ENCODE measurements around the gene ITPK1. TPM values are rescaled to one million over a fixed set of nuclear protein-coding genes. Genes with fewer than 3 reads are reported as not detected.

The ITPK1 gene
- total RNA-seq, 2 donors from 2014 or later, result 77.1 to 118 TPM

DNA sequence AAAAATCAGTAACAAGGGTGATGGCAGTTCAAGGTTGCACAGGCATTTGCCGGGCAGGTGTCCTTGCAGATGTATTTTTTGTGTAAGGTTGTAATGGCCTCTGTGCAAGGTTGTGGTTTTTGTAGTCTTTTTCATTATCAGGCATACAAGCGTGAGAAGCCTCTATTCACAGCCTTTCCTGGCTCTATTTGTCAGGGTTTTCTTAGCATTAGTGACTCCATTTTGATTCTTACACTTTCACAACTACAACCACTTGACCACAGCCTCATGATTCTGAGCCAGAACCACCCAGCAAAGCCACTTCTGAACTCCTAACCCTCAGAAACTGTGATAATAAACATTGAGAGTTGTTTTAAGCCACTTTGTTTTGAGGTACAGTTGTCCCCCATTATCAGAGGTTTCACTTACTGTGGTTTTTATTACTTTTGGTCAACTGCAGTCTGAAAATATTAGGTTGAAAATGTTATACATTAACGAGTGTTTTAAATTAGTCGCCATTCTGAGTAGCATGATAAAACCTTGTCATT is 220.3 kb downstream of the ITPK1 start:
- H3K4me3 ChIP-seq, result no peak overlapping the region
- intact Hi-C loops (cut with DNase I), result no loop called here
- no peak overlapping the region for H3K27ac ChIP-seq
- 86% methylated on average over 4 of the region's 4 CpGs for WGBS
- no peaks in the 10 kb centered on the region for H3K36me3 ChIP-seq
- H3K4me1 ChIP-seq (replicated peaks), result no peaks in the 10 kb centered on the region
- H3K27me3 ChIP-seq (replicated peaks; ENCODE audit: insufficient read depth), result no peaks in the 10 kb centered on the region
- no peak for DNase-seq (ENCODE audit: low spot score)
- no peaks in the 10 kb centered on the region for H3K9me3 ChIP-seq
- TF ChIP-seq, protein P1, sequence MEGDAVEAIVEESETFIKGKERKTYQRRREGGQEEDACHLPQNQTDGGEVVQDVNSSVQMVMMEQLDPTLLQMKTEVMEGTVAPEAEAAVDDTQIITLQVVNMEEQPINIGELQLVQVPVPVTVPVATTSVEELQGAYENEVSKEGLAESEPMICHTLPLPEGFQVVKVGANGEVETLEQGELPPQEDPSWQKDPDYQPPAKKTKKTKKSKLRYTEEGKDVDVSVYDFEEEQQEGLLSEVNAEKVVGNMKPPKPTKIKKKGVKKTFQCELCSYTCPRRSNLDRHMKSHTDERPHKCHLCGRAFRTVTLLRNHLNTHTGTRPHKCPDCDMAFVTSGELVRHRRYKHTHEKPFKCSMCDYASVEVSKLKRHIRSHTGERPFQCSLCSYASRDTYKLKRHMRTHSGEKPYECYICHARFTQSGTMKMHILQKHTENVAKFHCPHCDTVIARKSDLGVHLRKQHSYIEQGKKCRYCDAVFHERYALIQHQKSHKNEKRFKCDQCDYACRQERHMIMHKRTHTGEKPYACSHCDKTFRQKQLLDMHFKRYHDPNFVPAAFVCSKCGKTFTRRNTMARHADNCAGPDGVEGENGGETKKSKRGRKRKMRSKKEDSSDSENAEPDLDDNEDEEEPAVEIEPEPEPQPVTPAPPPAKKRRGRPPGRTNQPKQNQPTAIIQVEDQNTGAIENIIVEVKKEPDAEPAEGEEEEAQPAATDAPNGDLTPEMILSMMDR (IDR thresholded peaks at IDR 0.05), result no peak
- TF ChIP-seq POLR2A (IDR thresholded peaks at IDR 0.05) (no peak), POLR2AphosphoS5 (IDR thresholded peaks at IDR 0.05) (no peak)

DNA sequence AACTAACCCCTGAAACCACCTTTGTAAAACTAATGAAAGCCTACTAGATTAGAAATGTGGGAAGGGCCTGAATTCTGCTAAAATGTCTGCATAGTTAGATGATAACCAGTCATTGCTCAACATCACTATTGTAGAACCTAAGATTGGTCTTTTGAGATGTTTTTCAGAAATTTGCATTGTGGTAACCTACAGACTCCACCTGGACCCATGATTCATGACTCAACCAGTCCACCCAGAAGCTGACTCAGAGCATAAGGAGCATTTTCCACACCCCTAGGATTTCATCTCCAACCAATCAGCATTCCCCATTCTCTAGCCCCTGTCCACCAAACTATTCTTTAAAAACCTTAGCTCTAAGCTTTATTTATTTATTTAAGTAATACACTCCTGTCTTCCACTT is 223.1 kb downstream of the ITPK1 start:
- no peaks in the 10 kb centered on the region for H3K36me3 ChIP-seq
- no peak for DNase-seq (ENCODE audit: low spot score)
- no peak overlapping the region for H3K4me3 ChIP-seq
- intact Hi-C loops (cut with DNase I), result no loop called here
- H3K4me1 ChIP-seq (replicated peaks), result no peaks in the 10 kb centered on the region
- no peaks in the 10 kb centered on the region for H3K9me3 ChIP-seq
- TF ChIP-seq POLR2AphosphoS5 (IDR thresholded peaks at IDR 0.05) (no peak), POLR2A (IDR thresholded peaks at IDR 0.05) (no peak)
- TF ChIP-seq, protein P1 (IDR thresholded peaks at IDR 0.05), result no peak
- H3K27ac ChIP-seq, result no peak overlapping the region
- no peaks in the 10 kb centered on the region for H3K27me3 ChIP-seq (replicated peaks; ENCODE audit: insufficient read depth)

DNA sequence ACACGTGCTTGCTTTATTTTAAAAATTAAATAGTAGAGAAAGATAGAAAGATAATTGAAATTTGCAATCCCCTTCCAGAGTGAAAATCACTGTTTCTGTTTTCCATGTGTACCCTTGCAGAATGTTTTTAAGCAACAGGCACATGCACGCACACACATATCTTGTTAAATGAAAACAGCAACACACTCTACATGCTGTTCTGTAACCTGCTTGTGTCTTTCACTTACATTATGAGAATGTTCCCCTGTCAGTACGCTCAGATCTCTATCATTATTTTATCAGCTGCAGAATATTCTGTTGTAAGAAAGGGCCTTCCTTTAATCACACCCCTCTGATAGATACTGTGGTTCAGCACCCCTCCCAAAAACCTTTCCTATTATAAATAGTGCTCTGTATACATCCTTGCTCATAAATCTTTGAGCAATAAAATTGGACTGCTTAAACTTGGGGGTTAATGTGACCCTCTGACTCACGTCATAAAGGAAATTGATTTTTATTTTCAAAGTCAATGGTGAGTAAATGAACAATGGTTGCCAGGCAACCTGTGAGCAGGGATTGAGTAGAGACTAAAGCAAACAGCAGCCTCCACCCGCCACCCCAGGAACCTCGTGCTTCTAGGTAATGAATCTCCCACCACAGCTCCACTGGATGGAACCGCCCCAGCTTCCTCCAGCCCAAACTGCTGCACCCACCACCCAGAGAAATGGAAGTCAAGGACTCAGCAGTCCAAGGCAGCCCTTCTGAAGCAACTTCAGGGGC is 224.7 kb downstream of the ITPK1 start:
- TF ChIP-seq POLR2A (IDR thresholded peaks at IDR 0.05), result no peak
- no peak for TF ChIP-seq POLR2AphosphoS5 (IDR thresholded peaks at IDR 0.05)
- TF ChIP-seq, protein P1 (IDR thresholded peaks at IDR 0.05), result no peak
- H3K36me3 ChIP-seq, result no peaks in the 10 kb centered on the region
- intact Hi-C loops (cut with DNase I), result no loop called here
- no peaks in the 10 kb centered on the region for H3K9me3 ChIP-seq
- H3K4me3 ChIP-seq, result no peak overlapping the region
- H3K27ac ChIP-seq, result no peak overlapping the region
- DNase-seq (ENCODE audit: low spot score), result no peak
- no peaks in the 10 kb centered on the region for H3K4me1 ChIP-seq (replicated peaks)
- whole genome bisulfite sequencing, result 25% methylated on average over 7 of the region's 7 CpGs
- no peaks in the 10 kb centered on the region for H3K27me3 ChIP-seq (replicated peaks; ENCODE audit: insufficient read depth)

DNA sequence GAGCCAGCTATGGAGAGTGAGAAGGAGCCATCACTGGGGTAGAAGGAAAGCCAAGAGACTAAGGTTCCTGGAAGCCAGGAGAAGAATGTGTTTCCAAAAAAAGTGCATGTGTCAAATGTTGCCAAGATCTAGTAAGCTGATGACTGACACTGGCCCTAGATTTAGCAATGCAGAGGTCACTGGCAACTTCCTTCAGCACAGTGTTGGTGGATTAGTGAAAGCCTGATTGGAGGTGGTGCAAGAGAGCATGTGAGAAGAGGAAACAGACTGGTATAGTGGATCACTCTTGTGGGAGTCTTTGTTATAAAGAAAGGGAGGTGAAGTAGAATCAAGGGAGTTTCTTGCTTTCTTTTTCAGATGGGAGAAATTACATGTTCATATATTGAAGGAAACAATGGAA is 226.8 kb downstream of the ITPK1 start:
- intact Hi-C loops (cut with DNase I), result no loop called here
- no peaks in the 10 kb centered on the region for H3K36me3 ChIP-seq
- no peak overlapping the region for H3K4me3 ChIP-seq
- no peaks in the 10 kb centered on the region for H3K9me3 ChIP-seq
- no peak overlapping the region for H3K27ac ChIP-seq
- TF ChIP-seq, protein P1 (IDR thresholded peaks at IDR 0.05), result no peak
- TF ChIP-seq POLR2AphosphoS5 (IDR thresholded peaks at IDR 0.05), result no peak
- no peaks in the 10 kb centered on the region for H3K4me1 ChIP-seq (replicated peaks)
- no peaks in the 10 kb centered on the region for H3K27me3 ChIP-seq (replicated peaks; ENCODE audit: insufficient read depth)
- no peak for DNase-seq (ENCODE audit: low spot score)

DNA sequence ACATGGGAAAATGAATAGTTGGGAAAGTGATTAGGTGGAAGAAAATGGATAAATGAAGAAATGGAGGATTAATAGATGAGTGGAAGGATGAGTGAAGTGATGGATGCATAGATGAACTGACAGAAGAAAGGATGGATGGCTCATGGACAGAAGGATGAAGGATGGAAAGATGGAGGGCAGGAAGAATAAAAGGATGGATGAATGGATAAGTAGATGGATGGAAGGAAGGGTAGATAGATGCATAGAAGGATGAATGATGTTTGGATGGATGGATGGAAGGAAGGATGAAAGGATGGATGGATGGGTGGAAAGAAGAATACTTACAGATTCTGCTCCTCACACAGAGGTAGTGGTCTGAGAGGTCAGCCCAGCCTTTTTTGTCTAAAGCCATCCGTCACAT is 228.6 kb downstream of the ITPK1 start:
- Histone ChIP-seq H3K9me3 (no peaks in the 10 kb centered on the region), H3K4me3 (no peak overlapping the region), H3K4me1 (replicated peaks) (no peaks in the 10 kb centered on the region), H3K27me3 (replicated peaks; ENCODE audit: insufficient read depth) (no peaks in the 10 kb centered on the region), H3K36me3 (no peaks in the 10 kb centered on the region), H3K27ac (no peak overlapping the region)
- TF ChIP-seq POLR2A (IDR thresholded peaks at IDR 0.05) (no peak), POLR2AphosphoS5 (IDR thresholded peaks at IDR 0.05) (no peak)
- TF ChIP-seq, protein P1 (IDR thresholded peaks at IDR 0.05), result no peak
- WGBS, result 94% methylated on average over 1 of the region's 1 CpG
- intact Hi-C loops (cut with DNase I), result no loop called here
- DNase-seq (ENCODE audit: low spot score), result no peak

All from prostate gland (tissue), 2 donors.